Caco-2 (cell line): Measurements from ENCODE around the gene NEXN. TPM values are rescaled to one million over a fixed set of nuclear protein-coding genes. Genes with fewer than 3 reads are reported as not detected.

Experiments used
- BruUV-seq: library from RNA; stranded (reverse); fragments of 400-500 nt; replicated peaks from 2 replicates; lab custom pipeline; 2021; lab: Mats Ljungman, UMichigan
- CTCF ChIA-PET: fragments of 300-600 bp; sonication (Branson Sonifier 250); formaldehyde crosslinking; loops from one replicate; lab custom pipeline; 2022; ENCODE audit warnings: antibody characterized with exemption; lab: Charles Lee
- POLR2A ChIA-PET: fragments of 300-600 bp; sonication (Branson Sonifier 250); formaldehyde crosslinking; loops from one replicate; lab custom pipeline; 2022; ENCODE audit warnings: antibody characterized with exemption; lab: Charles Lee
- DNase-seq, 2 experiments: peaks; one replicate each; pipeline versions ENCODE4 v3.0.0 to v3.0.0-alpha.2; 2020 to 2022
- H3K27me3 ChIP-seq: replicated peaks from 2 replicates; pipeline ENCODE4 v1.6.0; 2011; ENCODE audit warnings: low read length; ENCODE audit not compliant: control insufficient read depth, insufficient read depth
- H3K36me3 ChIP-seq: 2 replicates; pipeline ENCODE4 v1.5.1; 2011; ENCODE audit warnings: low read length; ENCODE audit not compliant: control insufficient read depth, insufficient read depth
- H3K4me1 ChIP-seq: fragments of 250-450 bp; sonication (Bioruptor Pico); 2 replicates; pipeline ENCODE4 v1.5.1; 2020; ENCODE audit warnings: mild to moderate bottlenecking
- H3K4me3 ChIP-seq: 2 replicates; pipeline ENCODE4 v1.5.1; 2011; ENCODE audit warnings: low read depth, mild to moderate bottlenecking, control low read depth, low read length
- H3K9me3 ChIP-seq: fragments of 250-450 bp; sonication (Bioruptor Pico); 2 replicates; pipeline ENCODE4 v1.5.1; 2020; ENCODE audit warnings: mild to moderate bottlenecking, moderate library complexity
- H3K27ac Mint-ChIP-seq: one replicate; pipeline ENCODE4 v1.8.0; 2022; ENCODE audit warnings: mixed read lengths; ENCODE audit not compliant: unreplicated experiment
- H3K27me3 Mint-ChIP-seq: one replicate; pipeline ENCODE4 v1.8.0; 2022; ENCODE audit warnings: mixed read lengths; ENCODE audit not compliant: insufficient read depth, unreplicated experiment
- H3K36me3 Mint-ChIP-seq: one replicate; pipeline ENCODE4 v1.8.0; 2022; ENCODE audit warnings: mild to moderate bottlenecking, mixed read lengths; ENCODE audit not compliant: insufficient read depth, unreplicated experiment
- H3K4me1 Mint-ChIP-seq: one replicate; pipeline ENCODE4 v1.8.0; 2022; ENCODE audit warnings: low read depth, mixed read lengths; ENCODE audit not compliant: unreplicated experiment
- H3K4me3 Mint-ChIP-seq: one replicate; pipeline ENCODE4 v1.8.0; 2022; ENCODE audit warnings: mild to moderate bottlenecking, moderate library complexity, mixed read lengths; ENCODE audit not compliant: unreplicated experiment
- H3K9me3 Mint-ChIP-seq: one replicate; pipeline ENCODE4 v1.8.0; 2022; ENCODE audit warnings: mixed read lengths; ENCODE audit not compliant: unreplicated experiment
- intact Hi-C: fragments of 100-400 bp; cut with micrococcal nuclease; formaldehyde crosslinking; loops from one replicate; pipeline ENCODE4 v1.10.0; 2022; ENCODE audit not compliant: unreplicated experiment
- total RNA-seq: library from RNA; stranded (reverse); gene quantifications from 2 replicates; pipeline ENCODE4 v1.2.3, GENCODE V29; 2022
- TF ChIP-seq, protein P1 (sequence below), 2 experiments: fragments of 200-600 bp in 1 of 2; IDR thresholded peaks; 1 replicate in 1 of 2; 2 replicates in 1 of 2; pipeline versions ENCODE4 v1.5.1 to v1.8.0; 2011 to 2022; ENCODE audit warnings: antibody characterized with exemption in 1 of 2, control low read depth in 1 of 2, inconsistent platforms in 1 of 2, low read depth in 1 of 2, low read length in 1 of 2, mild to moderate bottlenecking in 1 of 2, moderate library complexity in 1 of 2; ENCODE audit not compliant: insufficient read depth in 1 of 2, severe bottlenecking in 1 of 2, unreplicated experiment in 1 of 2

The NEXN gene
- total RNA-seq, 1 experiment from 2014 or later = 1.1 TPM

DNA sequence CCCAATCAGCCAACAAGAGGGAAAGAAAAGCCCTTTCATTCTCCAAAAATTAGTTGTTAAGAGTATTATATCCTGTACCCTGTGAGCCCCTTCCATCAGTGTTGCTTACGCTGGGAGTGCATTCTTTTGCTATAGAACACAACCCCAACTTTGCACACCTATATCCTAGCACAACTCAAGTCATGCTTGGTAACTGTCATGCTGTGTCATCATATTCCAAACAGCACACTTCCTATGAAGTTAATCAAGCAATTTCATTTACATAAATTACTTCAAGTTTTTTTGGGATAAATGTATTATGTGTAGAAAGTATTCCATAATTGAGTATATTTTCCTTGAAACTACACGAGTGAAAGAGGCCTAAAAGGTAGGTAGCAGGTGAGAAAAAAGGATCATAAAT is 70.4 kb downstream of the NEXN start:
- POLR2A ChIA-PET = no interaction called here
- CTCF ChIA-PET = no interaction called here

DNA sequence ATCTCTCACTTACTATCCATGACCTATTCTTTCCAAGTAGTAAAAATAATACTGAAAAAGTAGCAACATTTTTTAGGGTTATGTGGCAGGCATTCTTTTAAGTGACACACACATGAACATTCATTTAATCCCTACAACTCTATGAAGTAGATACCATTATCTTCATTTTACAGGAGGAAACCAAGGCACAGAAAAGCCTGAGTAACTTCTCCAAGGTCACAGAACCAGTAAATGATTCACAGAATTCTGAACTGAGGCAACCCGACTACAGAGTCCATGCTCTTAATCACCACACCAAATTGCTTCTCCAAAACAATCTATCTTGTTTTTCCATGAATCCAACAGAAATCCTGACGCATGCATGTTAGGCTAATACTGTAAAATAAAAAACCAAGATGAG is 73.0 kb downstream of the NEXN start:
- no peak for DNase-seq
- peaks cover 3% of the 10 kb centered on the region; the same call in 1 of the 2 replicates for H3K36me3 ChIP-seq
- no peaks in the 10 kb centered on the region for H3K4me1 ChIP-seq
- no peak overlapping the region for H3K4me3 ChIP-seq
- POLR2A ChIA-PET = no interaction called here
- TF ChIP-seq, protein P1, sequence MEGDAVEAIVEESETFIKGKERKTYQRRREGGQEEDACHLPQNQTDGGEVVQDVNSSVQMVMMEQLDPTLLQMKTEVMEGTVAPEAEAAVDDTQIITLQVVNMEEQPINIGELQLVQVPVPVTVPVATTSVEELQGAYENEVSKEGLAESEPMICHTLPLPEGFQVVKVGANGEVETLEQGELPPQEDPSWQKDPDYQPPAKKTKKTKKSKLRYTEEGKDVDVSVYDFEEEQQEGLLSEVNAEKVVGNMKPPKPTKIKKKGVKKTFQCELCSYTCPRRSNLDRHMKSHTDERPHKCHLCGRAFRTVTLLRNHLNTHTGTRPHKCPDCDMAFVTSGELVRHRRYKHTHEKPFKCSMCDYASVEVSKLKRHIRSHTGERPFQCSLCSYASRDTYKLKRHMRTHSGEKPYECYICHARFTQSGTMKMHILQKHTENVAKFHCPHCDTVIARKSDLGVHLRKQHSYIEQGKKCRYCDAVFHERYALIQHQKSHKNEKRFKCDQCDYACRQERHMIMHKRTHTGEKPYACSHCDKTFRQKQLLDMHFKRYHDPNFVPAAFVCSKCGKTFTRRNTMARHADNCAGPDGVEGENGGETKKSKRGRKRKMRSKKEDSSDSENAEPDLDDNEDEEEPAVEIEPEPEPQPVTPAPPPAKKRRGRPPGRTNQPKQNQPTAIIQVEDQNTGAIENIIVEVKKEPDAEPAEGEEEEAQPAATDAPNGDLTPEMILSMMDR (IDR thresholded peaks at IDR 0.05; ENCODE audit: insufficient read depth in 1 of 2, low read depth in 1 of 2, low read length in 1 of 2, severe bottlenecking in 1 of 2, unreplicated experiment in 1 of 2) = no peak
- BruUV-seq = no TSS peak
- H3K9me3 ChIP-seq = no peaks in the 10 kb centered on the region
- Mint-ChIP-seq H3K9me3 (no peaks in the 10 kb centered on the region), H3K4me3 (no peak overlapping the region), H3K27me3 (no peaks in the 10 kb centered on the region), H3K27ac (no peak overlapping the region), H3K36me3 (peaks cover 82% of the 10 kb centered on the region), H3K4me1 (no peaks in the 10 kb centered on the region)
- no peaks in the 10 kb centered on the region for H3K27me3 ChIP-seq
- CTCF ChIA-PET = no interaction called here
- intact Hi-C loops = no loop called here

More for the DNA sequence above, 70.4 kb downstream of the NEXN start:
- no peaks in the 10 kb centered on the region for H3K36me3 ChIP-seq
- H3K36me3 Mint-ChIP-seq = peaks cover 67% of the 10 kb centered on the region
- no peaks in the 10 kb centered on the region for H3K4me1 ChIP-seq
- H3K4me1 Mint-ChIP-seq = no peaks in the 10 kb centered on the region
- no TSS peak for BruUV-seq
- peak overlapping the region; percentile 28 for H3K27ac Mint-ChIP-seq
- intact Hi-C loops = no loop called here
- no peaks in the 10 kb centered on the region for H3K9me3 ChIP-seq
- TF ChIP-seq, protein P1 (IDR thresholded peaks at IDR 0.05; ENCODE audit: insufficient read depth in 1 of 2, low read depth in 1 of 2, low read length in 1 of 2, severe bottlenecking in 1 of 2, unreplicated experiment in 1 of 2) = no peak
- no peak overlapping the region for H3K4me3 Mint-ChIP-seq
- no peaks in the 10 kb centered on the region for H3K9me3 Mint-ChIP-seq
- H3K27me3 ChIP-seq = no peaks in the 10 kb centered on the region
- no peaks in the 10 kb centered on the region for H3K27me3 Mint-ChIP-seq
- H3K4me3 ChIP-seq = no peak overlapping the region
- DNase-seq = no peak

DNA sequence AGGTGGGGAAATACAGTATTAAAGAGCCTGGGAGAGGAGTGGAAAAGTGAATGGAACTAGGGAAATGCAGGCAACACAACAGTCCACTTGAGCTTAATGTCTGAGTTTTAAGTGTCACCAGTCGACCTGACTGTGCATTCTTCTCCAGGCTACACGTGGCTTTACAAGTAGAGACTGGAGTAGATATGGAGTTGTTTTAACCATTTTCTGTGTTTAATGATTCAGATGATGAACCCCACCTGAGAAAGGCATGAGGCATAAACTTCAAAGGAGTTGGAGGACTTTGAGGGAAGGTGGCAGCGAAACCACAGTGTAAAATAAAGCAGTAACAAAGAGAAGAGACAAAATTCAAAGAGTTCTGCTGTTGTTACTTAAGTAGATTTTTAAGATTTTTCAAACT is 77.9 kb downstream of the NEXN start:
- Histone ChIP-seq H3K9me3 (no peaks in the 10 kb centered on the region), H3K27me3 (no peaks in the 10 kb centered on the region), H3K36me3 (peaks cover 3% of the 10 kb centered on the region; the same call in 1 of the 2 replicates), H3K4me3 (no peak overlapping the region), H3K4me1 (no peaks in the 10 kb centered on the region)
- Mint-ChIP-seq H3K36me3 (peaks cover 82% of the 10 kb centered on the region), H3K27ac (peak overlapping the region; percentile 63), H3K27me3 (no peaks in the 10 kb centered on the region), H3K4me1 (no peaks in the 10 kb centered on the region), H3K9me3 (no peaks in the 10 kb centered on the region), H3K4me3 (no peak overlapping the region)
- TF ChIP-seq, protein P1 (IDR thresholded peaks at IDR 0.05; ENCODE audit: insufficient read depth in 1 of 2, low read depth in 1 of 2, low read length in 1 of 2, severe bottlenecking in 1 of 2, unreplicated experiment in 1 of 2) = no peak
- ChIA-PET CTCF (no interaction called here), POLR2A (no interaction called here)
- BruUV-seq = no TSS peak
- no peak for DNase-seq
- intact Hi-C loops = no loop called here
